ENCODE results near the gene MAD1L1.

GRCh38 chr7:2022737-2023250 lies 210.0 kb downstream of the MAD1L1 start:
- TF ChIP-seq CTCF (IDR thresholded peaks at IDR 0.05 in 8 of 11, conservative IDR thresholded peaks at IDR 0.05 in 3 of 11): no peak
- no peak for TF ChIP-seq POLR2A (IDR thresholded peaks at IDR 0.05)
